Cardiac septum (tissue), 1 donor: Measurements from ENCODE around the gene CCT6A. TPM values are rescaled to one million over a fixed set of nuclear protein-coding genes. Genes with fewer than 3 reads are reported as not detected.
A peak's percentile ranks its signal among the peaks of the same experiment; 100 is the strongest.
"Not testable (repeated sequence)": the region's sequence is repeated elsewhere in the genome, so short reads cannot be mapped to it uniquely, and the experiment has no call there.

Source experiments
- DNase-seq: peaks from one replicate; pipeline ENCODE4 v3.0.0-alpha.2; 2020; ENCODE audit warnings: low spot score
- intact Hi-C: fragments of 100-400 bp; cut with DNase I; formaldehyde crosslinking; loops from one replicate; pipeline ENCODE4 v1.14.0; 2022
- total RNA-seq: library from RNA; stranded (reverse); fragmentation: NEBNext Ultra II Directional; extraction: Animal tissue kit (Norgen Biotek cat#: 25700); gene quantifications from one replicate; pipeline ENCODE4 v1.2.1, GENCODE V29; 2021
- donor health status: DM: no; HTN: no; CAD: no.

Gene CCT6A
- total RNA-seq, 1 donor from 2014 or later = 74.0 TPM

- intact Hi-C loops, DNase-seq: not testable (repeated sequence)
Observed at GRCh38 chr7:56047446-56048116, 4.0 kb upstream of the CCT6A start.

GRCh38 chr7:56048245-56048644, 3.3 kb upstream of the CCT6A start:
- intact Hi-C loops = no loop called here
- DNase-seq = no peak

- intact Hi-C loops, DNase-seq: not testable (repeated sequence)
Observed at GRCh38 chr7:56048763-56049162, 2.8 kb upstream of the CCT6A start.

DNA sequence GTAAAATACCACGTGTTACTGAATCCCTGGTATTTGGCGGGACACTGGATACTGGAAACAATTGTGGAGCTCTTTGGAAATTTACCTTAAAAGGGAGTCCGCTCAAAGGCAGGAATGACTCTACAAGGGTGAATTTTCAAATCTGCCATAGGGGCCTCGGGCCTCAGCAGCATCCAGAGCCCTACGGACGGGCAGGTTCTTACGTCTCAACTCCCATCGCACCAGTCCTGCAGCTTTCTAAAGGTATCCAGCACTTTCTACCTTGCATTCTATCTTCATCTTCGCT, 569 bp upstream of the CCT6A start:
- DNase-seq = no peak
- intact Hi-C loops = loop anchor here (1.0 to 2.0 kb wide), 2 partner anchors 13 to 86 kb away; partner anchors contain the start of genes NIPSNAP2 and SUMF2

DNA sequence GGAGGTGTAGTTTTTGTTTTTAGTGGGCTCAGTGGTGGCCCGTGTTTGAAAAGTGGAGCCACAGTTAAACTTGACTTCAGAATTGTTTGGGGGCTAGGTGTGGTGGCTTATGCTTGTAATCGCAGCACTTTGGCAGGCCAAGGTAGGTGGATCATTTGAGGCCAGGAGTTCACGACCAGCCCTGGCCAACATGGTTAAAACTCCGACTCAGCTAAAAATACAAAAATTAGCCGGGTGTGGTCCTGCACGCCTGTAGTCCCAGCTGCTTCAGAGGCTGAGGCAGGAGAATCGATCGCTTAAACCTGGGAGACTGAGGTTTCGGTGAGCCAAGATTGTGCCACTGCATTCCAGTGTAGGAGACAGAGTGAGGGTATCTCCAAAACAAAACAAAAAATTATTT, 1.8 kb downstream of the CCT6A start:
- no peak for DNase-seq
- intact Hi-C loops = no loop called here

DNA sequence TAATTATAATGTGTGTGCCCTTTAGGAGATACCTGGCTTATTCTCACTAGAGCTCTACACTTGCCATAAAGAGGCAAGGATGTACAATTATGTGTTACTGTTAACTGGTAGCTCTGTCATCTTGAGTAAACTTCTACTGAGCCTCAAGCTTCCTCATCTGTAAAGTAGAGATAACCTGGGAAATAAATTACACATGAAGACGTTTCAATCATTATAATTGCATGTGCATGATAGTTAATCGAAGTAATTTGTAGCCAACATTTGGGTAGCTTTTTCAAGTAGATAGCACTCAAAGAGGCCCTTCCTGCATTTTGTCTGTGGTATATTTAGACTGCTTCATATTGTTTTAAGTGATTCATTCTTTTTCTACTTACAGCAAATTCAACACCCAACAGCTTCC, 2.4 kb downstream of the CCT6A start:
- DNase-seq = no peak
- intact Hi-C loops = no loop called here

GRCh38 chr7:56062382-56062781, 10.8 kb downstream of the CCT6A start:
- DNase-seq = no peak
- intact Hi-C loops = loop anchor here (5.0 kb wide), 1 partner anchor 45 kb away; the partner anchor contains the start of gene CHCHD2

DNA sequence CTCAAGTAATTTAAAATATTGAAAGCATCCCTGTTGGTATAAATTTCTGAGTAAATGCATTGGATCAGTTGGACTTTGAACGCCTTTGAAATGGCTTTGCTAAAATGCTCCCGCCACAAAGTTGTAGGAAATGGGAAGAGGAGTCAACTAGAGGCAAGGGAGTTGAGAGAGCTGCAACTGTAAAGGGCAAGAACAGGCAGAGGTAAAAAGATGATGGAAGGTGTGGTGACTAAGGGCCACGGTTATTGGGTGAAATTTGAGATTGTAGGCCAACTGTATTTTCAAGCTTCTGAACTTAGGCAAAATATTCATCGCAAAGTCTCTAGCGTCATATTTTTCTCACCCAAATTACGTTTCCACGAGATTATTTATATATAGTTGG, 11.9 kb downstream of the CCT6A start:
- intact Hi-C loops = loop anchor here (5.0 kb wide), 1 partner anchor 44 kb away; the partner anchor contains the start of gene CHCHD2
- DNase-seq = no peak

- intact Hi-C loops = loop anchor here (1.0 to 5.0 kb wide), 2 partner anchors 13 to 43 kb away; partner anchors contain the start of genes CCT6A, CHCHD2 and PSPH
- peak; percentile 94 for DNase-seq
Observed at GRCh38 chr7:56063882-56064625, 12.5 kb downstream of the CCT6A start, which contains the start of gene SUMF2. Gene SUMF2 (plus strand): TSS chr7:56064286. CDS start chr7:56064312, 26 bp downstream.

- DNase-seq = peak; percentile 50
- intact Hi-C loops = not testable (repeated sequence)
Observed at GRCh38 chr7:56066376-56066775, 14.8 kb downstream of the CCT6A start.

- DNase-seq = peak; percentile 94
- intact Hi-C loops = loop anchor here (1.0 to 10.0 kb wide), 3 partner anchors 70 to 433 kb away; partner anchors contain the start of gene ZNF713
Observed at GRCh38 chr7:56074371-56074791, 22.8 kb downstream of the CCT6A start.

DNA sequence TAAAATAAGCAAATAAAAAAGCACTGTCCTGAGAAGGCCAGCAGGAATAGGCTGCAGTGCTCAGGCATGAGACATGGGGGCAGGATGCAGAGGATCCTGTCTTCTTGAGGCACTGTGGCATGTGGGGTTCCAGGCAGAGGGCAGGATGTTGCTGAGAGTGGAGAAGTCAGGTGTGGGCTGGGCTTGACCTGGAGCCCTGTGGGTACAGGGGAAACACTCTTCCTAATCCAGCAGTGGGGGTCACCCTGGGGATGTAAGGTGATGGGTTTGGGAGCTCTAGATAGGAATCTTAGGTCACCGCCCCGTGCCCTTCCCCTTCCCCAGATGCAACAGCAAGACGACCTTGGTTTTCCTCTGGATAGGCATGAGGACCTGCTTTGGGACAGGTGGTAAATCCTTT, 26.1 kb downstream of the CCT6A start:
- DNase-seq = peak; percentile 63
- intact Hi-C loops = loop anchor here (5.0 to 10.0 kb wide), 2 partner anchors 105 to 193 kb away; partner anchors contain the start of gene ZNF713

DNA sequence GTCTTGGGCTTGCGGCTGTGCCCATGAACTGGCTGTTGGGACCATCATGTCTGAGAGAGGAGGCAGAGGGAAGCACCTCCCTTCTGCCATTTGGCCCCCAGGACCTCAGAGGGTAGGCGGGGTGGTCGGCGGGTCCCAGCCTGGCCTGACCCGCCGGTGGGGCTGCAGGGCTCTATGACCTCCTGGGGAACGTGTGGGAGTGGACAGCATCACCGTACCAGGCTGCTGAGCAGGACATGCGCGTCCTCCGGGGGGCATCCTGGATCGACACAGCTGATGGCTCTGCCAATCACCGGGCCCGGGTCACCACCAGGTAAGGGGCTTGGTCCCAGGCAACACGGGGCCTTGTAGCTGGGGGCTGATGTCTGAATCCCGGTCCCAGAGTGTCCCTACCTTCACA, 26.6 kb downstream of the CCT6A start:
- peak; percentile 69 for DNase-seq
- intact Hi-C loops = loop anchor here (5.0 to 10.0 kb wide), 2 partner anchors 106 to 193 kb away; partner anchors contain the start of gene ZNF713

GRCh38 chr7:56079450-56080185, 28.1 kb downstream of the CCT6A start:
- peak; percentile 91 for DNase-seq
- intact Hi-C loops = loop anchor here (5.0 to 10.0 kb wide), 2 partner anchors 107 to 195 kb away; partner anchors contain the start of gene ZNF713

DNA sequence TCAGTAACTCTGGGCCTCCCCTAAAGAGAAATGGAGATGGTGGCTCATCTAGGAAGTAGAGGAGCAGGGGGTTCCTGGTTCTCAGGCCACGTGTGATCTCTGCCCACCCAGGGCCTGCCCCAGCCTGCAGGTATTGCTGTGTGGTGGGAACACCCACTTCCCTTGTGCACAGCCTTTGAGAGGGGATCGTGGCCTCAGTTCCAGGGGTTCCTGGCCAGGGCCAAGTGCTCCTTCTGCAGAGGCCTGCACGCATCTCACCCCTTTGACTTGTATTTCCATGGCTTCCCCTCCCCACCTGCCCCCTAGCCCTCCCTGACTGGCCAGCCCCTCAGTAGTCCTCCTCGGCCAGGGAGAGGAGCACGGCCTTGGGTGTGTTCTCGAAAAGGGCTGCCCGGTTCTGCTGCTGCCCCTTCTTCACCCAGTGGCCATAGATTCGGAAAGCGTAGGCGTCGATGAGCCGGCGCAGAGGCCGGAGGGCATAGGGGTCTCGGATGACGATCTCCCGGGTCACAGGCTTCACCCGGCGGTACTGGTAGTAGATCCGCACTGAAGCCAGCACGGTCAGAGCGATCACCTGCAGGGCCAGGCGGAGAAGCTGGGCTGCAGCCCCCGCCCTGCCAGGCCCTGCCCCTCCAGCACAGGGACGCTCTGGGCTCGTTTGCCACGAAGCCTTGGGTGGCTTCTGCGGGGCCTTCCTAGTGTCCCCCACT, 29.3 kb downstream of the CCT6A start:
- intact Hi-C loops = not testable (repeated sequence)
- DNase-seq = peak; percentile 63

- intact Hi-C loops = no loop called here
- DNase-seq = peak; percentile 68
Observed at GRCh38 chr7:56081626-56082340, 30.2 kb downstream of the CCT6A start.

GRCh38 chr7:56083150-56083785, 31.7 kb downstream of the CCT6A start:
- DNase-seq = peak; percentile 72
- intact Hi-C loops = no loop called here

DNA sequence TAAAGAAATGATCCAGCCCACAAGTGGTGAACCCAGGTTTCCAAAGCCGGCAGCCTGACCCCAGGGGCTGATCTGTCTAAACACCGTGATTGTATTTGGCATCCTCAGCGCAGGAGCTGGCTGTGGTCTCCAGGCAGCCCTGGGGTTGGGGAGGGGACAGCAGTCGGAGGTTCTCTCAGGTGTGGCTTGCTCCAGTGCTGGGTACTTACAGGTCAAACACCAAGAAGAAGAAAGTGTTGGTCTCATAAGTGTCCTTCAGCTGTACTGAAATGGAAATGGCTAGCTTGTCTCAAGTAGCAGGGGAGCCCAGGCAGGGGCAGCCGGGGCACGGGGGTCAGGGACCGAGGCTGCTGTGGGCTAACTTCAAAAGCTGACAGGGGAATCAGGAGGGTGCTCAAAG, 35.2 kb downstream of the CCT6A start:
- no peak for DNase-seq
- intact Hi-C loops = no loop called here
